ENCODE measurements around the gene ZNF384. TPM values are rescaled to one million over a fixed set of nuclear protein-coding genes. Genes with fewer than 3 reads are reported as not detected.
A peak's percentile ranks its signal among the peaks of the same experiment; 100 is the strongest.
"Not testable (repeated sequence)": the region's sequence is repeated elsewhere in the genome, so short reads cannot be mapped to it uniquely, and the experiment has no call there.

Gene ZNF384
- 10 to 100 TPM; 59.7 to 70.2 (median 63.3) TPM for total RNA-seq

DNA sequence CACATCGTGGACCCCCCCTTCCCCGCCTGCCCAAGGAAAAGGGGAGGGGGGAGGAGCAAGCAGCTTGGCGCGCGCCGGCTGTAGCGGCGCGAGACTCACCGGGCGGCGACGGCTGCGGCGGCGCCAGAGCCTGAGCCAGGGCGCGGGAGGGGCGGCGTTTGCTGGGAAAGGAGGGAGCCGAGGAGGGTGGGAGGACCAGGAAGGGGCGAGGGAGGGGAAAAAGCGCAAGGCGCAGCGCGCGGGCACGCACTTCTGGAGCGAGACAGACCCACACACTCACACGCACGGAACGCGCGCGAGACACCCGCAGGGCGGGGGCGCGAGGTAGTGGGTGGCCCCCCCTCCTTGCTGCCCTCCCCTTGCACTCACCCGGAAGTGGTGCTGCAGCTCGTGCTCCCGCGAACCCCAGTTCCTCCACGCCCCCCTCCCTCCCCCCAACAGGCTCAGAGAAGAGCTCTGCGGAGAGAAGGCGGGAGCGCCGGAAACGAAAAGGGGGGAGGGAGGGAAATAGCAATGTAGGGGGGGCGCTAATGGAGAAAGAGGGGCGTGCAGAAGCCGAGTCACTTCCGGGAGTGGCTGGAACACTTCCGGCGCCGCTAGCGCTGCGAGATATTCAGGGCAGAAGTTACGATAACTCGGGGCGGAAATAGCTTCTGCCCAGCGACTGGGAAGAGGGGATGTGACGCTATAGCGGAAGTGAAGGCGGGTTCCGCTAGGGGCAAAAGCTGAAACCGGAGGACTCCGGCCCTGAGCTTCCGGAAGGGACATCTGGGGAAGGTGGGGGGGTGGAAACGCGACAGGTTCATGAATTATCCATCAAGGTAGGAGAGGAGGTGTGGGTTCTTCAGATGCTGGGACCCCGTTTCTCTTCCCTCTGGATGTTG is at the start of gene ZNF384:
TSS of gene ZNF384 (minus strand) at position 377 of the 884 bp plus-strand sequence. CDS start 9,855 bp downstream, outside the sequence.
- Mint-ChIP-seq H3K4me3 (peak within 1 kb of the TSS; percentile 96), H3K9me3 (no peaks in the 10 kb centered on the region), H3K4me1 (ENCODE audit: low read depth) (peaks cover 44% of the 10 kb centered on the region), H3K36me3 (ENCODE audit: insufficient read depth) (peaks cover 15% of the 10 kb centered on the region), H3K27me3 (ENCODE audit: low read depth) (no peaks in the 10 kb centered on the region)
- DNase-seq (peak; percentile 92), ATAC-seq (peak; percentile 85)

DNA sequence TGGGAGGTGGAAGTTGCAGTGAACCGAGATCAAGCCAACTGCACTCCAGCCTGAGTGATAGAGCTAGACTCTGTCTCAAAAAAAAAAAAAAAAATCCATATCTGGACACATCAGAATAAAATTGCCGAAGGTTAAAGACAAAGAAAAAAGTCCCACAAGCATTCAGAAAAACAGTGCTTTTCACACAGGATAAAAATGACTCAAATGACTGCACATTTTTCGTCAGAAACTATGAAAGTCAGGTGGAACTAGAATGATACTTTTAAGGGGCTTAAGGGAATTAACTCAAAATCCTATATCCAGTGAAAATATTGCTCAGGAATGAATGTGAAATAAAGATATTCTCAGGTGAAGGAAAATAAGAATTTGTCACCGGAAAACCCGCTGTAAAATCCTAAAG is 47.6 kb upstream of the ZNF384 start:
- H3K4me1 Mint-ChIP-seq (ENCODE audit: low read depth) = peaks cover 2% of the 10 kb centered on the region
- DNase-seq = no peak

DNA sequence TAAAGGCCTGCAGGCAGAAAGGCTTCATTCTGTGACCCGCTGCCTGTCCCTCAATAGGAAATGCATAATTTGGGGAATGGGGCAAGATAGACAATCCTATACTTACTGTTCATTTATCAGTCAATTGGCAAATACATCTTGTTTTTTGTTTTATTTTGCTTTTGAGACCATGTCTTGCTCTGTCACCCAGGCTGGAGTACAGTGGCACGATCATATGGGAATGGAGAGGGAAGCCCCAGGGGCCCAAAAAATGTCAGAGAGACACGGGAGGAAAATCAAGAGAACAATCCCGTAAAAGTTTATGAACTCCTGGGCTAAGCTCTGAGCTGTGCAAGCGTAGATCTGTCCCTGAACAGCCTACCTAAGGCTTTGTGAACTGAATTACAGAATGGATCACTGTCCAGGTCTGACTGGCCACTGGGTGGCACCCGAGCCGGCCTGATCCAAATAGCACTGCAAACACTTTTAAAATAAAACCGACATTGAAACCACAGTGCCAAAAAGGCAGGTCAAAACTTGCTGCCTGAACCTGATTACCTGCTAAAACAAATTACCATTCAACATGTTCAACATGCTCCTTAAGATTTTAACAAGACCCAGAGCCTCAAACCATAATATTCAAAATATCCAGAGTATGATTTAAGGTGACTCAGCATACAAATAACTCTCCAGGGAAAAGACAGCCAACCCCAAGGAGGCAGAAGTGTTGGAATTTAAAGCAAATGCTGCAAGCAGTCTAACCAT is 46.4 kb upstream of the ZNF384 start:
- DNase-seq = peak; percentile 18
- H3K9me3 Mint-ChIP-seq = no peaks in the 10 kb centered on the region
- H3K27me3 Mint-ChIP-seq (ENCODE audit: low read depth) = no peaks in the 10 kb centered on the region
- H3K36me3 Mint-ChIP-seq (ENCODE audit: insufficient read depth) = peaks cover 11% of the 10 kb centered on the region
- H3K4me3 Mint-ChIP-seq = no peak overlapping the region
- peaks cover 3% of the 10 kb centered on the region for H3K4me1 Mint-ChIP-seq (ENCODE audit: low read depth)
- peak in 1 of 2 donors; percentile 58 for ATAC-seq

More for the DNA sequence above, 47.6 kb upstream of the ZNF384 start:
- H3K4me3 Mint-ChIP-seq = no peak overlapping the region
- no peak for ATAC-seq
- peaks cover 4% of the 10 kb centered on the region for H3K36me3 Mint-ChIP-seq (ENCODE audit: insufficient read depth)
- no peaks in the 10 kb centered on the region for H3K9me3 Mint-ChIP-seq
- no peaks in the 10 kb centered on the region for H3K27me3 Mint-ChIP-seq (ENCODE audit: low read depth)

DNA sequence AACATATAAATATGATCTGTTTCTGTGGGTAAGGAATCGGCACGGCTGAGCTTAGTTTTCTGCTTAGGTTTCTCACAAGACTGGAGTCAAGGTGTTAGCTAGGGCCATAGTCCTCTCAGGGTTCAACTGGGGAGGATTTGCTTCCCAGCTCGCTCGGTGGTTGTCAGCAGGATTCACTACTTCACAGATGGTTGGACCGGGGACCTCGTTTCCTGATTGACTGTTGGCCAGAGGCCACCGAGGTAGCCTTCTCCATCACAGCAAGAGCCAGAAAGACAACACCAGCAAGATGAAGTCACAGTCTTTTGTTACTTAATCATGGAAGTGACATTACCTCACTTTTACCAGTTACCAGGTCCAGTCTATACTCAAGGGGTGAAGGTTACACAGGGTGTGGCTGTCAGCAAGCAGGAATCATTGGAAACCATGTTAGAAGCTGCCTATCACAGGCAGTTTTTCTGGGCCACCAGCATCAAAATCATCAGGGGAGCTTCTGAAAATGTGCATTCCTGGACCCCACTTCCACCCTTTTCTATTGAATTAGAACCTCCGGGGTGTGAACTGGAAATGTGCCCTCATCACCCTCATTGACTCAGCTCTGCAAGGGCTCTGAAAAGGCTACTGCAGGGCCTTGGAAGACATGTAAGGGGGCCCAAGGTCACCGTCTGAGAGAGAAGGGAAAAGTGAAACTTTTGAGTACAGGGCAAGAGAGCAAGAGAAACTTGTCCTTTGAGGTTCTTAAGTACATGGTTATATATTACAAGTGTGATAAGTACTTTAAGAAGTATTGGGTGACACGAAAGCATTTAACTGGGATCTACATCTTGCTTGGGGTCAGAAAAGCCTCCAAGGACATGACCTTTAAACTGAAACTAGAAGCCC is 45.6 kb upstream of the ZNF384 start:
- H3K36me3 Mint-ChIP-seq (ENCODE audit: insufficient read depth) = peaks cover 17% of the 10 kb centered on the region
- peaks cover 3% of the 10 kb centered on the region for H3K4me1 Mint-ChIP-seq (ENCODE audit: low read depth)
- H3K9me3 Mint-ChIP-seq = no peaks in the 10 kb centered on the region
- no peak overlapping the region for H3K4me3 Mint-ChIP-seq
- ATAC-seq = no peak
- no peaks in the 10 kb centered on the region for H3K27me3 Mint-ChIP-seq (ENCODE audit: low read depth)
- DNase-seq = no peak

DNA sequence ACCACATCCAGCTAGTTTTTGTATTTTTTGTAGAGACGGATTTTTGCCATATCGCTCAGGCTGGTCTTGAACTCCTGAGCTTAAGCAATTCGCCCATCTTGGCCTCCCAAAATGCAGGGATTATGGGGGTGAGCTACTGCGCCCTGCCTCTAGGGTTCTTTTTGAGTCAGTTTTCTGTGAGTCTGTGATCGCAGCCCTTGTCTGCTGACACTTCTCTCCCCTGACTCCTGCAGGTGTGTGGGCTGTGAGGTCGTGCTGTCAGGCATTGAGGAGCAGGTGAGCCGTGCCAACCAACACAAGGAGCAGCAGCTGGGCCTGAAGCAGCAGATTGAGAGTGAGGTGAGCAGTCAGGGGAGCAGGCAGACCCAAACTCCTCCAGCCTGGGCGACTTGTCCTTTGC is 41.0 kb upstream of the ZNF384 start:
- Mint-ChIP-seq H3K9me3 (no peaks in the 10 kb centered on the region), H3K4me3 (no peak overlapping the region), H3K27me3 (ENCODE audit: low read depth) (no peaks in the 10 kb centered on the region), H3K36me3 (ENCODE audit: insufficient read depth) (peaks cover 31% of the 10 kb centered on the region), H3K4me1 (ENCODE audit: low read depth) (peaks cover 8% of the 10 kb centered on the region)
- no peak for DNase-seq
- no peak for ATAC-seq

DNA sequence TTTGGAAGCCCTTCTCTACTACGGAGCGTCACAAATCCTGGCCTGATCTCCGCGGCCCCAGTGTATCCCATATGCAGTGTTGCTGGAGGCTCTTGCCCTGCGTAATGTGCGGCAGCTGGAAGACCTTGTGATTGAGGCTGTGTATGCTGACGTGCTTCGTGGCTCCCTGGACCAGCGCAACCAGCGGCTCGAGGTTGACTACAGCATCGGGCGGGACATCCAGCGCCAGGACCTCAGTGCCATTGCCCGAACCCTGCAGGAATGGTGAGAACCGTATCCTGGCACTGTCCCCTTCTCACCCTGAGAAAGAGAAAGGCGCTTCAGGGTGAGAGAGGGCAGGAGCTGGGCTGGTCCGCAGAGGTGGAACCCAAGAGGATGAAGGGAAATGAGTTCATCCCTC is 40.0 kb upstream of the ZNF384 start:
- Mint-ChIP-seq H3K36me3 (ENCODE audit: insufficient read depth) (peaks cover 31% of the 10 kb centered on the region), H3K27me3 (ENCODE audit: low read depth) (no peaks in the 10 kb centered on the region), H3K4me1 (ENCODE audit: low read depth) (peaks cover 13% of the 10 kb centered on the region), H3K4me3 (no peak overlapping the region), H3K9me3 (no peaks in the 10 kb centered on the region)
- DNase-seq = no peak
- ATAC-seq = no peak

DNA sequence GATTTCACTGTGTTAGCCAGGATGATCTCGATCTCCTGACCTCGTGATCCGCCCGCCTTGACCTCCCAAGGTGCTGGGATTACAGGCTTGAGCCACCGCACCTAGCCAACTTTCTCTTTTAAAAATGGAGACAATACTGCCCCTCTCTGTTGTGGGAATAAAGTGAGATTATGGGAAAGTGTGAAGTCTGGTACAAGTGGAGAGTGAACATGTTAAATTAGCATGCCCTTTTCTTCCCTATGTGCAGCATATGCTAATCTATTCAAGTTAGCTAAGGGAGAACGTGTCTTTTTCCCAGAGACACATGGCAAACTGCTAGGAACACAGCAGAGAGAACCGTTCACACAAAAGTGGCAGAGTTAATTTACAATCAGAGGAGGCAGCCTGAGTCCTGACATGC is 36.2 kb upstream of the ZNF384 start:
- DNase-seq (no peak), ATAC-seq (no peak)
- H3K4me3 Mint-ChIP-seq = peak overlapping the region; percentile 86

DNA sequence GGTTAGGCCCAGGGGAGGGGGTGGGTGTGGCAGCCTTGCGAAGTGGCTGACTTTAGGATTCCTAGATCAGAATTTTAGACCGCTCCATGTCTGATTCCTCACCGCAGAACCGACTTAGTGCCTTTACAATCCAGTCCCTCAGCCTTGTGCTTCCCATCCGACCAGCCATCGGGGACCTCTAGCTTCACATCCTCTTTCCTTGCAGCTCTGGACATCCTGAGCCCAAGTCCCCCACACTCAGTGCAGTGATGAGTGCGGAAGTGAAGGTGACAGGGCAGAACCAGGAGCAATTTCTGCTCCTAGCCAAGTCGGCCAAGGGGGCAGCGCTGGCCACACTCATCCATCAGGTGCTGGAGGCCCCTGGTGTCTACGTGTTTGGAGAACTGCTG is 35.2 kb upstream of the ZNF384 start:
- DNase-seq = no peak
- peaks cover 12% of the 10 kb centered on the region for H3K36me3 Mint-ChIP-seq (ENCODE audit: insufficient read depth)
- H3K4me1 Mint-ChIP-seq (ENCODE audit: low read depth) = peaks cover 23% of the 10 kb centered on the region
- peak overlapping the region; percentile 86 for H3K4me3 Mint-ChIP-seq
- H3K9me3 Mint-ChIP-seq = peaks cover 4% of the 10 kb centered on the region
- peak; percentile 32 to 38 for ATAC-seq
- H3K27me3 Mint-ChIP-seq (ENCODE audit: low read depth) = no peaks in the 10 kb centered on the region

More for the DNA sequence above, 36.2 kb upstream of the ZNF384 start:
- Mint-ChIP-seq H3K9me3 (peaks cover 4% of the 10 kb centered on the region), H3K36me3 (ENCODE audit: insufficient read depth) (peaks cover 20% of the 10 kb centered on the region), H3K27me3 (ENCODE audit: low read depth) (no peaks in the 10 kb centered on the region), H3K4me1 (ENCODE audit: low read depth) (peaks cover 23% of the 10 kb centered on the region)

DNA sequence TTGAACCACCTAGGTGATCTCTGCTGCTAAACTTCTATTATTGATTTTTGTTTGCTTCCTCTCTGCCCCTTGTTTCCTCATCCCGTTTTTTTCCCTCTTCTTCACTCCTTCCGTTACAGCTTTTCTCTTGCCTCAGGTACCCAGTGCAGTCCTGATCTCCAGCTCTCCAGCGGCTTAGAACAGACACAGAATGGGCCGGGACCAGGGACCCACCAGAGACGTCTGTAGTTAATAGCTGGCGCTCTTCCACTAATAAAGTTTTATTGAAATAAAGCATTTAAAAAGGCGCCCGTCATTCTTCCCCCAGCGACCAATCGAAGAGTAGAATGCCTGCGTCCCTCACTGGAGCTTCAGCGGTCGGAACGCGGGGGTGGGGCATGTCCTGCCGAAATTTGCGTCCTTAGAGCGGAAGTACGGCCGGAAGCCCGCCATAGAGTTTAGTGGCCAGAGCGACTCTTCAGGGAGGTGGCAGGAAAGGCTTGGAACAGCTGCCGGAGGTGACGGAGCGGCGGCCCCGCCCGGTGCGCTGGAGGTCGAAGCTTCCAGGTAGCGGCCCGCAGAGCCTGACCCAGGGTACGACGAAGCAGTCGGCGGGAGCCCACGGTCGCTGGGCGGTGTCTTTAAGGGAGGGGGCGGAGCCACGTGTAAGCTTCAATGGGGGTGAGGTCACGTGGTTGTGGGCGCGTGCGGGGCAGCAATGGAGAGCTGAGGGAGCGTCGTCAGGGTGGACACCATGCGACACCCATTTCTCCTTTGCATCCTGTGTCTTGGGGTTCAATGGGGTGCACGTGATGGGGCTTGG is 34.6 kb upstream of the ZNF384 start, which contains the start of gene COPS7A:
TSS of gene COPS7A (plus strand) at position 440 of the 802 bp plus-strand sequence. CDS start 611 bp downstream, outside the sequence.
- Mint-ChIP-seq H3K9me3 (peaks cover 4% of the 10 kb centered on the region), H3K4me1 (ENCODE audit: low read depth) (peaks cover 23% of the 10 kb centered on the region), H3K27me3 (ENCODE audit: low read depth) (no peaks in the 10 kb centered on the region), H3K4me3 (peak within 1 kb of the TSS; percentile 86), H3K36me3 (ENCODE audit: insufficient read depth) (peaks cover 10% of the 10 kb centered on the region)
- ATAC-seq (peak; percentile 97), DNase-seq (peak; percentile 84)

DNA sequence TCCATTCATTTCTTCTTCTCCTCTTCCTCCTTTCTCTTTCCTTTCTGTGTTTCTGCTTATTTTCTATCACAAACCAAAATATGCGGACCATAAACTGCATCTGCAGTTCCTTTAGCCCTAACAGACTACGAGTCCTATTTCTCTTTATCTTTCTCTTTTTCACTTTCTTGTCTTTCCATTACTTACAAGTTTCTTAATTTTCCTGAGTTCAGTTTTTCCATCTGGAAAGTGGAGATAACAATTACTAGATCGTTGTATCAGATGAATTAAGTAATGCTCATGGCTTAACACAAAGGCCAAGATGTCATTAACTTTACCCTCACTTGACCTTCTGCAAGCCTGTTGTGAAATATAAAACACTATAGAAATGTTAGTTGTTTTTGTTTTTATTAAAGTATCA is 33.7 kb upstream of the ZNF384 start:
- ATAC-seq = no peak
- no peaks in the 10 kb centered on the region for H3K27me3 Mint-ChIP-seq (ENCODE audit: low read depth)
- no peak for DNase-seq
- no peak overlapping the region for H3K4me3 Mint-ChIP-seq
- peaks cover 23% of the 10 kb centered on the region for H3K4me1 Mint-ChIP-seq (ENCODE audit: low read depth)
- H3K9me3 Mint-ChIP-seq = peaks cover 4% of the 10 kb centered on the region
- H3K36me3 Mint-ChIP-seq (ENCODE audit: insufficient read depth) = peaks cover 4% of the 10 kb centered on the region

DNA sequence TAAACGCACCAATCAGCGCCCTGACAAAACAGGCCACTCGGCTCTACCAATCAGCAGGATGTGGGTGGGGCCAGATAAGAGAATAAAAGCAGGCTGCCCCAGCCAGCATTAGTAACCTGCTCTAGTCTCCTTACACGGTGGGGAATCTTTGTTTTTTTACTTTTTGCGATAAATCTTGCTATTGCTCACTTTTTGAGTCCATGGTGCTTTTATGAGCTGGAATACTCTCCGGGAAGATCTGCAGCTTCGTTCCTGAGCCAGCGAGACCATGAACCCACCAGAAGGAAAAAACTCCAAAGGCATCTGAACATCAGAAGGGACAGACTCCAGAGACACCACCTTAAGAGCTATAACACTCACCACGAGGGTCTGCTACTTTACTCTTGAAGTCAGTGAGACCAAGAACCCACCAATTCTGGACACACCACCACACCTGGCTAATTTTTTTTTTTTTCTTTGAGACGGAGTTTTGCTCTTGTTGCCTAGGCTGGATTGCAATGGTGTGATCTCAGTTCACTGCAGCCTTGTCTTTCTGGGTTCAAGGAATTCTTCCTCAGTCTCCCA is 27.8 kb upstream of the ZNF384 start:
- Mint-ChIP-seq H3K4me1 (ENCODE audit: low read depth) (no peaks in the 10 kb centered on the region), H3K36me3 (ENCODE audit: insufficient read depth) (no peaks in the 10 kb centered on the region), H3K4me3 (no peak overlapping the region), H3K27me3 (ENCODE audit: low read depth) (peaks cover 9% of the 10 kb centered on the region), H3K9me3 (no peaks in the 10 kb centered on the region)
- no peak for ATAC-seq
- no peak for DNase-seq

DNA sequence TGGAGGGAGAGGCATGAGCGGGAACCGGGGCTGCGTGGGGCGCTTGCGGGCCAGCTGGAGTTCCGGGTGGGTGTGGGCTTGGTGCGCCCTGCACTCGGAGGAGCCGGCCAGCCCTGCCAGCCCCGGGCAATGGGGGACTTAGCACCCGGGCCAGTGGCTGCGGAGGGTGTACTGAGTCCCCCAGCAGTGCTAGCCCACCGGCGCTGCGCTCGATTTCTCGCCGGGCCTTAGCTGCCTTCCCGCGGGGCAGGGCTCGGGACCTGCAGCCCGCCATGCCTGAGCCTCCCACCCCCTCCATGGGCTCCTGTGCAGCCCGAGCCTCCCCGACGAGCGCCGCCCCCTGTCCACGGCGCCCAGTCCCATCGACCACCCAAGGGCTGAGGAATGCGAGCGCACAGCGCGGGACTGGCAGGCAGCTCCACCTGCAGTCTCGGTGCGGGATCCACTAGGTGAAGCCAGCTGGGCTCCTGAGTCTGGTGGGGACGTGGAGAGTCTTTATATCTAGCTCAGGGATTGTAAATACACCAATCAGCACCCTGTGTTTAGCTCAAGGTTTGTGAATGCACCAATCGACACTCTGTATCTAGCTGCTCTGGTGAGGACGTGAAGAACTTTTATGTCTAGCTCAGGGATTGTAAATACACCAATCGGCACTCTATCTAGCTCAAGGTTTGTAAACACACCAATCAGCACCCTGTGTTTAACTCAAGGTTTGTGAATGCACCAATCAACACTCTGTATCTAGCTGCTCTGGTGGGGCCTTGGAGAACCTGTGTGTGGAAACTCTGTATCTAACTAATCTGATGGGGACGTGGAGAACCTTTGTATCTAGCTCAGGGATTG is 27.1 kb upstream of the ZNF384 start:
- ATAC-seq; DNase-seq; H3K36me3 Mint-ChIP-seq (ENCODE audit: insufficient read depth); H3K9me3 Mint-ChIP-seq; H3K4me3 Mint-ChIP-seq; H3K4me1 Mint-ChIP-seq (ENCODE audit: low read depth); H3K27me3 Mint-ChIP-seq (ENCODE audit: low read depth): not testable (repeated sequence)

Measured in activated T-cell treated with anti-CD3 and anti-CD28 coated beads, Interleukin-2, amount 50 U/mL, for 4 hours (primary cell).